K562 (cell line): ENCODE measurements around the gene PLEK2. TPM values are rescaled to one million over a fixed set of nuclear protein-coding genes. Genes with fewer than 3 reads are reported as not detected.

Source experiments
- CTBP1 ChIP-seq: fragments of 450-650 bp; IDR thresholded peaks from 2 replicates; pipeline ENCODE4 v1.6.1; 2016; ENCODE audit warnings: borderline replicate concordance
- HSF4 ChIP-seq: fragments of 250-450 bp; sonication (Bioruptor Pico); IDR thresholded peaks from 2 replicates; pipeline ENCODE4 v2.1.2; 2022; ENCODE audit warnings: mild to moderate bottlenecking, moderate library complexity, borderline replicate concordance
- MAFG ChIP-seq: fragments of 450-650 bp; conservative IDR thresholded peaks from 2 replicates; pipeline ENCODE4 v1.6.1; 2016; ENCODE audit warnings: missing genetic modification characterization, missing compliant biosample characterization
- PCBP2 ChIP-seq: fragments of 200-400 bp; formaldehyde crosslinking; IDR thresholded peaks from 2 replicates; pipeline ENCODE4 v1.6.1; 2018; ENCODE audit warnings: low read length, low read depth, mild to moderate bottlenecking, moderate library complexity; ENCODE audit not compliant: poor library complexity, severe bottlenecking
- TAF1 ChIP-seq: IDR thresholded peaks from 2 replicates; pipeline ENCODE4 v1.6.1; 2011; ENCODE audit warnings: mild to moderate bottlenecking, low read length, moderate library complexity; ENCODE audit not compliant: insufficient read depth, control insufficient read depth, severe bottlenecking; ENCODE audit errors: extremely low read depth
- ZBTB2 ChIP-seq: fragments of 450-650 bp; IDR thresholded peaks from 2 replicates; pipeline ENCODE4 v1.6.1; 2016; ENCODE audit warnings: antibody characterized with exemption
- ZBTB9 ChIP-seq: fragments of 450-650 bp; formaldehyde crosslinking; IDR thresholded peaks from 2 replicates; pipeline ENCODE4 v1.4.0; 2020; ENCODE audit warnings: mild to moderate bottlenecking, moderate library complexity
- ZNF140 ChIP-seq: fragments of 250-450 bp; sonication (Bioruptor Pico); IDR thresholded peaks from 2 replicates; pipeline ENCODE4 v1.8.0; 2021; ENCODE audit warnings: moderate library complexity, mild to moderate bottlenecking, inconsistent platforms
- ZNF3 ChIP-seq: fragments of 250-450 bp; sonication (Bioruptor Pico); IDR thresholded peaks from 2 replicates; pipeline ENCODE4 v1.5.0; 2021; ENCODE audit warnings: mild to moderate bottlenecking, moderate library complexity
- ZNF316 ChIP-seq: fragments of 450-650 bp; IDR thresholded peaks from 2 replicates; pipeline ENCODE4 v1.6.1; 2016
- ZNF589 ChIP-seq: fragments of 200-800 bp; sonication (Bioruptor generic); IDR thresholded peaks from 2 replicates; pipeline ENCODE4 v1.6.1; 2016; ENCODE audit warnings: low read depth, missing genetic modification characterization, missing compliant biosample characterization
- ZSCAN29 ChIP-seq: fragments of 450-650 bp; IDR thresholded peaks from 2 replicates; pipeline ENCODE4 v1.6.1; 2017
- polyA plus RNA-seq, 8 experiments: library from polyadenylated mRNA; depleted of rRNA in 4 of 8; stranded (reverse) in 5 of 8; unstranded in 3 of 8; fragments of >200 nt; fragmentation: Nextera tagmentation in 2 of 8; fragmentation: Illumina TruSeq in 1 of 8; extraction: Ambion mirVana in 2 of 8; extraction: Trizol in 1 of 8; gene quantifications; 2 replicates each; pipeline versions ENCODE4 v1.2.1 to v1.2.3, GENCODE V29; 2011 to 2014; ENCODE audit warnings: inconsistent platforms in 1 of 8, missing spikeins in 1 of 8
- total RNA-seq, 7 experiments: library from RNA; depleted of rRNA in 6 of 7; stranded (reverse); fragments of >200 nt in 6 of 7; fragmentation: Illumina TruSeq in 2 of 7; extraction: Trizol in 2 of 7; gene quantifications; 2 replicates each; pipeline versions ENCODE4 v1.2.1 to v1.2.3, GENCODE V29; 2011 to 2021; ENCODE audit warnings: low replicate concordance in 1 of 7
- TF ChIP-seq, protein P1 (sequence below): fragments of 150-350 bp; IDR thresholded peaks from 2 replicates; pipeline ENCODE4 v1.6.1; 2014; ENCODE audit warnings: low read depth, mild to moderate bottlenecking, low read length, borderline replicate concordance
- TF ChIP-seq, protein P2 (sequence below): conservative IDR thresholded peaks from 2 replicates; pipeline ENCODE4 v1.6.1; 2011; ENCODE audit warnings: low read depth, mild to moderate bottlenecking, low read length; ENCODE audit not compliant: control insufficient read depth
- TF ChIP-seq, protein P3 (sequence below): IDR thresholded peaks from 3 replicates; pipeline ENCODE4 v1.6.1; 2011; ENCODE audit warnings: borderline replicate concordance, mild to moderate bottlenecking; ENCODE audit not compliant: insufficient read length, insufficient read depth
- TF ChIP-seq, protein P4 (sequence below): fragments of 450-650 bp; IDR thresholded peaks from 2 replicates; pipeline ENCODE4 v1.6.1; 2016

The PLEK2 gene
- total and polyA plus RNA-seq, 9 of the 15 experiments (the other 6 are each of a cell fraction or from before 2014, with no cell fraction given) = not detected

DNA sequence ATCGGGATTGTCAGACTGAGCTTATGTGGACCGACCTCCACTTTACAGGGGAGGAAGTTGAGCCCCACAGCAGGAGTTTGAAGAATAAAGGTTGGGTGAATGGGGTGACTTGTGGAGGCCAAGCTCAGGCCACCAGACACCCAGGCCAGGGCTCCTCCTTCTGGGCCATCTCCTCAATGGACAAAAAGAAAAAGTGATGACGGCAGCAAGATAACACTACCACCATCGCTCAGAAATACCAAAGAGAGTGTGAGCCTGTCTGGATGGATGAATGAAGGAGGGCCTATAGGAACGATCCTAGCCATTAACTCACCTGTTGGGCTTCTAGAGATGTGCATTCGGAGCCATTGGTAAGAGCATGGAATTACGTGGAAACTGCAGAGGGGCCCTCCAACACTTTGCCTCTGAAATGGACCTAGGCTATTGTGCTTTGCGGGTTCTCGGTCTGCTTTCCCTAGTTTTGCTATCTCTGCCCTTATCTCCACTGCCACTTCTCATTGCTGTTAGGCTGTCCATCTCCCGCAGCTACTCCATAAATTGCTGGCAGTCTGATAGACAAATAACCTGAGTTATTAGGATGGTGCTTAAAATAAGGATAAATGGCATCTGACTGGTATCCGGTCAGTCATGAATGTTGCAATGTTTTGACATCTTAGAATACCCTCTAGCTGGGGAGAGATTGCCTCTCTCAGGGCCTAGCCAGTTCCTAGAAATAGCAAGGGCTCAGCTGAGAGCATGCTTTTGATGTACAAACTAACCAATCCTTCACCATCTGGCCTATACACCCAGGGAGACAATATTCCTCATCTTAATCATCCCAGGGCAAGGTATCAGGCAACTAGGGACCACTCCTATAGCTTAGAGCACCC lies 9.6 kb upstream of the PLEK2 start (continued):
- TF ChIP-seq, protein P1, sequence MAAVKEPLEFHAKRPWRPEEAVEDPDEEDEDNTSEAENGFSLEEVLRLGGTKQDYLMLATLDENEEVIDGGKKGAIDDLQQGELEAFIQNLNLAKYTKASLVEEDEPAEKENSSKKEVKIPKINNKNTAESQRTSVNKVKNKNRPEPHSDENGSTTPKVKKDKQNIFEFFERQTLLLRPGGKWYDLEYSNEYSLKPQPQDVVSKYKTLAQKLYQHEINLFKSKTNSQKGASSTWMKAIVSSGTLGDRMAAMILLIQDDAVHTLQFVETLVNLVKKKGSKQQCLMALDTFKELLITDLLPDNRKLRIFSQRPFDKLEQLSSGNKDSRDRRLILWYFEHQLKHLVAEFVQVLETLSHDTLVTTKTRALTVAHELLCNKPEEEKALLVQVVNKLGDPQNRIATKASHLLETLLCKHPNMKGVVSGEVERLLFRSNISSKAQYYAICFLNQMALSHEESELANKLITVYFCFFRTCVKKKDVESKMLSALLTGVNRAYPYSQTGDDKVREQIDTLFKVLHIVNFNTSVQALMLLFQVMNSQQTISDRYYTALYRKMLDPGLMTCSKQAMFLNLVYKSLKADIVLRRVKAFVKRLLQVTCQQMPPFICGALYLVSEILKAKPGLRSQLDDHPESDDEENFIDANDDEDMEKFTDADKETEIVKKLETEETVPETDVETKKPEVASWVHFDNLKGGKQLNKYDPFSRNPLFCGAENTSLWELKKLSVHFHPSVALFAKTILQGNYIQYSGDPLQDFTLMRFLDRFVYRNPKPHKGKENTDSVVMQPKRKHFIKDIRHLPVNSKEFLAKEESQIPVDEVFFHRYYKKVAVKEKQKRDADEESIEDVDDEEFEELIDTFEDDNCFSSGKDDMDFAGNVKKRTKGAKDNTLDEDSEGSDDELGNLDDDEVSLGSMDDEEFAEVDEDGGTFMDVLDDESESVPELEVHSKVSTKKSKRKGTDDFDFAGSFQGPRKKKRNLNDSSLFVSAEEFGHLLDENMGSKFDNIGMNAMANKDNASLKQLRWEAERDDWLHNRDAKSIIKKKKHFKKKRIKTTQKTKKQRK = no peak
- TF ChIP-seq ZNF589 (CRISPR knock-in tag) (no peak), ZNF316 (peak; percentile 93), HSF4 (CRISPR knock-in tag) (no peak), ZBTB2 (no peak), CTBP1 (0 out of 2 replicates have a peak, but pooled peaks have one; percentile 15), ZBTB9 (CRISPR knock-in tag) (no peak), TAF1 (no peak), ZNF3 (CRISPR knock-in tag) (no peak), PCBP2 (no peak), MAFG (tag) (peak; percentile 79), ZSCAN29 (no peak), ZNF140 (CRISPR knock-in tag) (no peak)
- TF ChIP-seq, protein P2, sequence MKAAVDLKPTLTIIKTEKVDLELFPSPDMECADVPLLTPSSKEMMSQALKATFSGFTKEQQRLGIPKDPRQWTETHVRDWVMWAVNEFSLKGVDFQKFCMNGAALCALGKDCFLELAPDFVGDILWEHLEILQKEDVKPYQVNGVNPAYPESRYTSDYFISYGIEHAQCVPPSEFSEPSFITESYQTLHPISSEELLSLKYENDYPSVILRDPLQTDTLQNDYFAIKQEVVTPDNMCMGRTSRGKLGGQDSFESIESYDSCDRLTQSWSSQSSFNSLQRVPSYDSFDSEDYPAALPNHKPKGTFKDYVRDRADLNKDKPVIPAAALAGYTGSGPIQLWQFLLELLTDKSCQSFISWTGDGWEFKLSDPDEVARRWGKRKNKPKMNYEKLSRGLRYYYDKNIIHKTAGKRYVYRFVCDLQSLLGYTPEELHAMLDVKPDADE = no peak
- TF ChIP-seq, protein P3, sequence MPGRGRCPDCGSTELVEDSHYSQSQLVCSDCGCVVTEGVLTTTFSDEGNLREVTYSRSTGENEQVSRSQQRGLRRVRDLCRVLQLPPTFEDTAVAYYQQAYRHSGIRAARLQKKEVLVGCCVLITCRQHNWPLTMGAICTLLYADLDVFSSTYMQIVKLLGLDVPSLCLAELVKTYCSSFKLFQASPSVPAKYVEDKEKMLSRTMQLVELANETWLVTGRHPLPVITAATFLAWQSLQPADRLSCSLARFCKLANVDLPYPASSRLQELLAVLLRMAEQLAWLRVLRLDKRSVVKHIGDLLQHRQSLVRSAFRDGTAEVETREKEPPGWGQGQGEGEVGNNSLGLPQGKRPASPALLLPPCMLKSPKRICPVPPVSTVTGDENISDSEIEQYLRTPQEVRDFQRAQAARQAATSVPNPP = no peak
- TF ChIP-seq, protein P4, sequence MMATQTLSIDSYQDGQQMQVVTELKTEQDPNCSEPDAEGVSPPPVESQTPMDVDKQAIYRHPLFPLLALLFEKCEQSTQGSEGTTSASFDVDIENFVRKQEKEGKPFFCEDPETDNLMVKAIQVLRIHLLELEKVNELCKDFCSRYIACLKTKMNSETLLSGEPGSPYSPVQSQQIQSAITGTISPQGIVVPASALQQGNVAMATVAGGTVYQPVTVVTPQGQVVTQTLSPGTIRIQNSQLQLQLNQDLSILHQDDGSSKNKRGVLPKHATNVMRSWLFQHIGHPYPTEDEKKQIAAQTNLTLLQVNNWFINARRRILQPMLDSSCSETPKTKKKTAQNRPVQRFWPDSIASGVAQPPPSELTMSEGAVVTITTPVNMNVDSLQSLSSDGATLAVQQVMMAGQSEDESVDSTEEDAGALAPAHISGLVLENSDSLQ = peak; percentile 50
